Mesendoderm (in vitro differentiated cells): ENCODE measurements around the gene SGMS1.
"Not testable (repeated sequence)": the region's sequence is repeated elsewhere in the genome, so short reads cannot be mapped to it uniquely, and the experiment has no call there.

Source experiments
- DNase-seq: peaks from one replicate; pipeline ENCODE4 v3.0.0; 2013
- H2AK5ac ChIP-seq: 2 replicates; pipeline ENCODE4 v1.6.1; 2013; ENCODE audit warnings: low read length, inconsistent platforms
- H2BK120ac ChIP-seq: 2 replicates; pipeline ENCODE4 v1.6.1; 2013; ENCODE audit warnings: low read depth, mild to moderate bottlenecking, low read length, moderate library complexity, mixed read lengths
- H2BK15ac ChIP-seq: replicated peaks from 2 replicates; pipeline ENCODE4 v1.6.1; 2013; ENCODE audit warnings: low read depth, mild to moderate bottlenecking, moderate library complexity
- H2BK5ac ChIP-seq: 2 replicates; pipeline ENCODE4 v1.6.1; 2013; ENCODE audit warnings: low read length, inconsistent platforms
- H3K18ac ChIP-seq: 2 replicates; pipeline ENCODE4 v1.6.1; 2013; ENCODE audit warnings: mild to moderate bottlenecking, low read length, mixed read lengths
- H3K23ac ChIP-seq: one replicate; pipeline ENCODE4 v1.6.1; 2013; ENCODE audit warnings: low read length
- H3K27ac ChIP-seq: 2 replicates; pipeline ENCODE4 v1.5.1; 2013; ENCODE audit warnings: low read depth, mild to moderate bottlenecking, inconsistent platforms, low read length, moderate library complexity
- H3K27me3 ChIP-seq: 2 replicates; pipeline ENCODE4 v1.6.1; 2013; ENCODE audit warnings: low read length, control low read depth, mild to moderate bottlenecking, inconsistent platforms; ENCODE audit not compliant: insufficient read depth, poor library complexity
- H3K36me3 ChIP-seq: 2 replicates; pipeline ENCODE4 v1.6.1; 2013; ENCODE audit warnings: low read length, inconsistent platforms; ENCODE audit not compliant: control insufficient read depth, insufficient read depth
- H3K4ac ChIP-seq: one replicate; pipeline ENCODE4 v1.6.1; 2013; ENCODE audit warnings: low read depth, mild to moderate bottlenecking, low read length, moderate library complexity
- H3K4me1 ChIP-seq: 2 replicates; pipeline ENCODE4 v1.6.1; 2013; ENCODE audit warnings: low read depth, low read length, inconsistent platforms; ENCODE audit not compliant: control insufficient read depth
- H3K4me2 ChIP-seq: 2 replicates; pipeline ENCODE4 v1.6.1; 2013; ENCODE audit warnings: low read length
- H3K4me3 ChIP-seq: 2 replicates; pipeline ENCODE4 v1.5.1; 2013; ENCODE audit warnings: mild to moderate bottlenecking, low read length
- H3K56ac ChIP-seq: one replicate; pipeline ENCODE4 v1.6.1; 2013; ENCODE audit warnings: low read length
- H3K79me1 ChIP-seq: 2 replicates; pipeline ENCODE4 v1.6.1; 2013; ENCODE audit warnings: low read length, inconsistent platforms
- H3K79me2 ChIP-seq: 2 replicates; pipeline ENCODE4 v1.6.1; 2013; ENCODE audit warnings: mild to moderate bottlenecking, low read length; ENCODE audit not compliant: control insufficient read depth, insufficient read depth
- H3K9ac ChIP-seq: 2 replicates; pipeline ENCODE4 v1.6.1; 2013; ENCODE audit warnings: low read length, inconsistent platforms
- H4K5ac ChIP-seq: one replicate; pipeline ENCODE4 v1.6.1; 2013; ENCODE audit warnings: low read length
- H4K8ac ChIP-seq: one replicate; pipeline ENCODE4 v1.6.1; 2013; ENCODE audit warnings: low read depth, mild to moderate bottlenecking, control low read depth, low read length, moderate library complexity
- WGBS: extraction: QIAGEN DNeasy Blood & Tissue Kit; methylation state at CpG from one replicate; pipeline ENCODE4 v1.1.7; 2013; ENCODE audit warnings: low lambda C conversion rate, missing lambda C conversion rate; ENCODE audit not compliant: insufficient coverage; ENCODE audit errors: extremely low coverage; 5-methylcytosine and 5-hydroxymethylcytosine counted together

The SGMS1 gene

GRCh38 chr10:50574305-50574704, 49.5 kb downstream of the SGMS1 start:
- Histone ChIP-seq H3K56ac (no peak overlapping the region), H4K8ac (no peak overlapping the region), H2BK5ac (no peak overlapping the region), H3K18ac (no peak overlapping the region), H3K36me3 (no peaks in the 10 kb centered on the region), H3K79me1 (peaks cover 1% of the 10 kb centered on the region), H4K5ac (no peak overlapping the region), H3K27me3 (no peaks in the 10 kb centered on the region), H2AK5ac (no peak overlapping the region), H3K4ac (no peak overlapping the region), H3K79me2 (no peaks in the 10 kb centered on the region), H3K23ac (no peak overlapping the region), H3K9ac (no peak overlapping the region), H3K4me1 (peaks cover 5% of the 10 kb centered on the region), H3K4me3 (no peak overlapping the region), H3K27ac (no peak overlapping the region), H2BK15ac (no peak overlapping the region), H2BK120ac (no peak overlapping the region), H3K4me2 (no peak overlapping the region)
- DNase-seq = peak; percentile 76

- Histone ChIP-seq H4K8ac (no peak overlapping the region), H3K36me3 (no peaks in the 10 kb centered on the region), H3K27me3 (no peaks in the 10 kb centered on the region), H3K79me1 (peaks cover 1% of the 10 kb centered on the region), H3K4me1 (peaks cover 3% of the 10 kb centered on the region), H2AK5ac (no peak overlapping the region), H2BK120ac (no peak overlapping the region), H3K4me3 (no peak overlapping the region), H3K56ac (no peak overlapping the region), H3K4me2 (no peak overlapping the region), H3K79me2 (no peaks in the 10 kb centered on the region), H3K27ac (no peak overlapping the region), H2BK5ac (no peak overlapping the region), H2BK15ac (no peak overlapping the region), H4K5ac (no peak overlapping the region), H3K23ac (no peak overlapping the region), H3K18ac (no peak overlapping the region), H3K4ac (no peak overlapping the region), H3K9ac (no peak overlapping the region)
- DNase-seq = peak; percentile 49
- no CpG with 5 or more reads among the region's 2 CpGs for WGBS
Observed at GRCh38 chr10:50572017-50572491, 51.7 kb downstream of the SGMS1 start.

GRCh38 chr10:50568750-50569149, 55.0 kb downstream of the SGMS1 start:
- not testable (repeated sequence) for H3K79me1 ChIP-seq, H3K36me3 ChIP-seq, H3K4ac ChIP-seq, H2BK15ac ChIP-seq, H3K79me2 ChIP-seq, H4K8ac ChIP-seq, H3K4me1 ChIP-seq, H3K23ac ChIP-seq, H2BK120ac ChIP-seq, H4K5ac ChIP-seq, H3K9ac ChIP-seq, H3K27ac ChIP-seq, H3K4me2 ChIP-seq, H2BK5ac ChIP-seq, H3K56ac ChIP-seq, H3K4me3 ChIP-seq, H2AK5ac ChIP-seq, DNase-seq, H3K18ac ChIP-seq, H3K27me3 ChIP-seq
- WGBS = no CpG with 5 or more reads among the region's 4 CpGs

- Histone ChIP-seq H3K79me1 (no peaks in the 10 kb centered on the region), H3K18ac (no peak overlapping the region), H3K4me2 (no peak overlapping the region), H2BK15ac (no peak overlapping the region), H3K79me2 (no peaks in the 10 kb centered on the region), H3K9ac (no peak overlapping the region), H3K27ac (no peak overlapping the region), H3K4me3 (no peak overlapping the region), H3K27me3 (no peaks in the 10 kb centered on the region), H3K36me3 (no peaks in the 10 kb centered on the region), H3K23ac (no peak overlapping the region), H2BK5ac (no peak overlapping the region), H2BK120ac (no peak overlapping the region), H4K8ac (no peak overlapping the region), H3K4me1 (peaks cover 3% of the 10 kb centered on the region), H4K5ac (no peak overlapping the region), H2AK5ac (no peak overlapping the region), H3K4ac (no peak overlapping the region), H3K56ac (no peak overlapping the region)
- DNase-seq = no peak
- no CpG with 5 or more reads among the region's 3 CpGs for WGBS
Observed at GRCh38 chr10:50567384-50567783, 56.4 kb downstream of the SGMS1 start.

- no CpG with 5 or more reads among the region's 1 CpG for WGBS
- Histone ChIP-seq H2BK120ac (no peak overlapping the region), H3K79me2 (no peaks in the 10 kb centered on the region), H2AK5ac (no peak overlapping the region), H3K27ac (no peak overlapping the region), H3K4me2 (no peak overlapping the region), H3K4me3 (no peak overlapping the region), H3K27me3 (no peaks in the 10 kb centered on the region), H3K23ac (no peak overlapping the region), H3K18ac (no peak overlapping the region), H3K4ac (no peak overlapping the region), H4K5ac (no peak overlapping the region), H3K56ac (no peak overlapping the region), H3K36me3 (no peaks in the 10 kb centered on the region), H3K4me1 (no peaks in the 10 kb centered on the region), H3K9ac (no peak overlapping the region), H4K8ac (no peak overlapping the region), H2BK15ac (no peak overlapping the region), H3K79me1 (peaks cover under 1% of the 10 kb centered on the region), H2BK5ac (no peak overlapping the region)
- no peak for DNase-seq
Observed at GRCh38 chr10:50566150-50566549, 57.6 kb downstream of the SGMS1 start.

- H2BK120ac ChIP-seq = no peak overlapping the region
- no peak overlapping the region for H2AK5ac ChIP-seq
- H3K56ac ChIP-seq = no peak overlapping the region
- WGBS = no CpG with 5 or more reads among the region's 9 CpGs
- no peaks in the 10 kb centered on the region for H3K27me3 ChIP-seq
- no peak overlapping the region for H4K8ac ChIP-seq
- peaks cover 1% of the 10 kb centered on the region for H3K79me1 ChIP-seq
- H3K23ac ChIP-seq = no peak overlapping the region
- H3K18ac ChIP-seq = no peak overlapping the region
- H3K4me3 ChIP-seq = no peak overlapping the region
- H3K79me2 ChIP-seq = no peaks in the 10 kb centered on the region
- H3K4me1 ChIP-seq = no peaks in the 10 kb centered on the region
- no peak overlapping the region for H3K27ac ChIP-seq
- no peak overlapping the region for H3K9ac ChIP-seq
- no peak overlapping the region for H3K4me2 ChIP-seq
- H2BK15ac ChIP-seq = no peak overlapping the region
- no peak overlapping the region for H3K4ac ChIP-seq
- H4K5ac ChIP-seq = no peak overlapping the region
- H2BK5ac ChIP-seq = no peak overlapping the region
- H3K36me3 ChIP-seq = no peaks in the 10 kb centered on the region
- DNase-seq = no peak
Observed at GRCh38 chr10:50565301-50566083, 58.3 kb downstream of the SGMS1 start.
